Measurements from ENCODE around the gene MAP3K9. TPM values are rescaled to one million over a fixed set of nuclear protein-coding genes. Genes with fewer than 3 reads are reported as not detected.

The MAP3K9 gene
- total RNA-seq, 1 experiment from 2014 or later, result 0.68 TPM

DNA sequence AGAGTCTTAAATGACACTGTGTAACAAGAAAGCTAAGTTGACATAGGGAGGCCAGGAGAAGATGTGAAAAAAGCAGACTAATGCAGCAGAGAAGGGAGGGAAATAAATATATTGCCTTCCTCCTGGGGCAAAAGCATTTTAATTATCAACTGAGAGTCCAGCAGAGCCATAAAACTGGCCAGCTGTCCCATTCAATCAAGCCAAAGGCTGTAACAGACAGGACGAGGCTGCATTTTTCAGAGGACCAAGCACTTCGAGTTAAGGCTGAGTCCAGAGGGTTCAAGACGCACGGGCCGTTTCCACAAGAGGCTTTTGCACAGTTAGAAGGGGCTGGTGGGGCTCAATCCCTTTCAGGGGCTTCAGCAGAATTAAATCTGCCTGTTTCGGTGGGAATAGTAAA is 20.4 kb downstream of the MAP3K9 start:
- H3K4me3 ChIP-seq, result no peak overlapping the region
- H3K27me3 ChIP-seq (replicated peaks), result no peaks in the 10 kb centered on the region
- no peaks in the 10 kb centered on the region for H3K9me3 ChIP-seq (replicated peaks)
- DNase-seq (ENCODE audit: low read depth in 1 of 2, low spot score in 2 of 2), result no peak
- H3K27ac ChIP-seq, result no peak overlapping the region
- H3K36me3 ChIP-seq, result no peaks in the 10 kb centered on the region
- 0 out of 2 replicates have a peak, but pooled peaks cover 3% of the 10 kb centered on the region for H3K4me1 ChIP-seq (replicated peaks)

DNA sequence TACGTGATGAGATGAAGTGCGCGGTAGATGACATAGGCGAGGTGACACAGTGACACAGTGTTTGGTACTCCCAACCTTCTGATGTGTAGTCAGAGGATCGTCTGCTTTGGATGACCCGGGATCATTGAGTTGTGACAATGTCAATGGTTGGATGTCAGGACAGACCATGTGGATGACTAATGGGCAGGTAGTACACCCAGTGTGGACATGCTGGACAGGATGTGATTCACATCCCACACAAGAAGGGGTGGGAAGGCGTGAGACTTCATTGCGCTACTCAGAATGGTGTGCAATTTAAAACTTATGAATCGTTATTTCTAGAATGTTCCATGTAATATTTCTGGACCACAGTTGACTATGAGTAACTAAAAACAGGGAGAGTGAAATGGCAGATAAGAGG is 23.8 kb downstream of the MAP3K9 start:
- Histone ChIP-seq H3K36me3 (no peaks in the 10 kb centered on the region), H3K4me3 (no peak overlapping the region), H3K9me3 (replicated peaks) (no peaks in the 10 kb centered on the region), H3K27me3 (replicated peaks) (no peaks in the 10 kb centered on the region), H3K4me1 (replicated peaks) (peaks cover 12% of the 10 kb centered on the region; the same call in 1 of the 2 replicates), H3K27ac (no peak overlapping the region)
- no peak for DNase-seq (ENCODE audit: low read depth in 1 of 2, low spot score in 2 of 2)

- Histone ChIP-seq H3K36me3 (no peaks in the 10 kb centered on the region), H3K27me3 (replicated peaks) (no peaks in the 10 kb centered on the region), H3K9me3 (replicated peaks) (no peaks in the 10 kb centered on the region), H3K4me1 (replicated peaks) (peaks cover 12% of the 10 kb centered on the region; the same call in 1 of the 2 replicates), H3K4me3 (no peak overlapping the region), H3K27ac (no peak overlapping the region)
- no peak for DNase-seq (ENCODE audit: low read depth in 1 of 2, low spot score in 2 of 2)
Observed at GRCh38 chr14:70784886-70785285, 24.4 kb downstream of the MAP3K9 start.

DNA sequence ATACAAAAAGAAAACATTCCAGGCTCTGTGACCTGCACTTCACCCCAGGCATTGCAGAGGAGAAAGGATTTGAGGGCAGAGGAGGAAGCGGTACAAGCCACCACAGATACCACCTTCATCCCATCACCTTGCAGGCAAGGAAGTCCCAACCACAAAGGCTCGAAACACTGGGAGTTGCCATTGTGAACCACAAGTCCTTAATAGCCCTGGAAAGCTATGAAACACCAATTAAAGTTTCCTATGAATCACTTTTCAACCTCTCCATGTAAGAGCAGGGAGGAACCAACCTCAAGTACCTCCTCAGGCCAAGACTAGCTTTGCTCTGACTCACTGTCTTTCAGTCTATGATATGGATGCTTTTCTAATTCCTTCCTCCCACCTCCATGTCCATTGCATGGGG is 27.0 kb downstream of the MAP3K9 start:
- no peaks in the 10 kb centered on the region for H3K36me3 ChIP-seq
- no peak for DNase-seq (ENCODE audit: low read depth in 1 of 2, low spot score in 2 of 2)
- no peak overlapping the region for H3K4me3 ChIP-seq
- no peaks in the 10 kb centered on the region for H3K27me3 ChIP-seq (replicated peaks)
- no peak overlapping the region for H3K27ac ChIP-seq
- peaks cover 9% of the 10 kb centered on the region; the same call in 1 of the 2 replicates for H3K4me1 ChIP-seq (replicated peaks)
- no peaks in the 10 kb centered on the region for H3K9me3 ChIP-seq (replicated peaks)

- no peak for DNase-seq (ENCODE audit: low read depth in 1 of 2, low spot score in 2 of 2)
- Histone ChIP-seq H3K27me3 (replicated peaks) (no peaks in the 10 kb centered on the region), H3K4me3 (no peak overlapping the region), H3K36me3 (no peaks in the 10 kb centered on the region), H3K9me3 (replicated peaks) (no peaks in the 10 kb centered on the region), H3K4me1 (replicated peaks) (peaks cover 9% of the 10 kb centered on the region; the same call in 1 of the 2 replicates), H3K27ac (no peak overlapping the region)
Observed at GRCh38 chr14:70780396-70781075, 28.8 kb downstream of the MAP3K9 start.

DNA sequence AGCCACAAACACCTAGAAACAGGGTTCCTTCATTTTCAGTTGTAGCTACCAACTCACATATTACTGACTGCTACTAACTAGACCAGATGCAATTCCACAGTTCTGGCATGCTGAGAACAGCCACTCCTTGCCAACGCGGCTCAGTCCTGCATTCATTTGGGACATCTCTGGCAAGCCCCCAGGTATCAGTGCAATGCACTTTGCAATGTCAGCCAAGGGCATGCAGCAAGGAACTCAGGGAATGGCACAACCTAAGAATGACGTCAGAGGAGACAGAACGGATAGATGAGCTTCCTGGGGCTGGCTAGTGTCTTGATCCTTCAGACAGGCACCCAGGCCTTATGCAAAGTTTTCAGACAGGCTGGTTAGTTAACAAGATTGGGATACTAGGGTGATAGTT is 29.6 kb downstream of the MAP3K9 start:
- H3K9me3 ChIP-seq (replicated peaks), result no peaks in the 10 kb centered on the region
- H3K27me3 ChIP-seq (replicated peaks), result no peaks in the 10 kb centered on the region
- peaks cover 9% of the 10 kb centered on the region; the same call in 1 of the 2 replicates for H3K4me1 ChIP-seq (replicated peaks)
- no peak overlapping the region for H3K4me3 ChIP-seq
- no peak overlapping the region for H3K27ac ChIP-seq
- H3K36me3 ChIP-seq, result no peaks in the 10 kb centered on the region
- no peak for DNase-seq (ENCODE audit: low read depth in 1 of 2, low spot score in 2 of 2)

GRCh38 chr14:70776197-70776596 is 33.1 kb downstream of the MAP3K9 start:
- no peak for DNase-seq (ENCODE audit: low read depth in 1 of 2, low spot score in 2 of 2)
- no peak overlapping the region for H3K4me3 ChIP-seq
- no peak overlapping the region for H3K27ac ChIP-seq
- H3K9me3 ChIP-seq (replicated peaks), result no peaks in the 10 kb centered on the region
- no peaks in the 10 kb centered on the region for H3K27me3 ChIP-seq (replicated peaks)
- no peaks in the 10 kb centered on the region for H3K4me1 ChIP-seq (replicated peaks)
- H3K36me3 ChIP-seq, result no peaks in the 10 kb centered on the region

DNA sequence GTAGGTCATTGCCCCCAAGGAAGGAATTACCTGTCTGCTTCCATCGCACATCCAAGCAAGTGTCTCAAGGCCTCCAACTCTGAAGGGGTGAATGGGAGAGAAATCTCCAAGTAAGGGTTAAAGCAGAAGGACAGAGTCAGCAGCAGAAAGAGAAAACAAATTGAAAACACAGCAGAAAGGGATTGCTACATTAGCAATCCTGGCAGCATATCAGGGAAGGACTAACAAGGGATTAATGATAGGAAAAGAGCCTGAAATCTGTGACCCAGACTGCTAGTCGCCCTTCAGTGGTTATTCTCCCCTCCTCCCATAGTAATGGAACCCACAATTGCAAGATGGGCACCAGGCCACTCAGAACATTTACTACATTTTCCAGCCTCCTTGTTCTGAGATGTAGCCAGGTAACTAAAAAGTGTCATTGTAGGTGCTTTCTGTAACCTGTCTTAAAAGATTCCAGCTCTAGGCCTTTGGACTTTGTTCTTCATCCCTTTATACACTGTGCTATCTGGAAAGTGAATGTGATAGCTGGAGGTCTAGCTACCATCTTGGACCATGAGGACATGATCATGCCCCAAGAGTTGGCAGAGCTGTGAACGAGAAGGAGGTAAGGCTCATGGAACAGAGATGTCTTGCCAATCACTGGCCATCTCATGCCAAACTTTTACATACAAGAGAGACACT is 36.0 kb downstream of the MAP3K9 start:
- Histone ChIP-seq H3K27me3 (replicated peaks) (no peaks in the 10 kb centered on the region), H3K36me3 (no peaks in the 10 kb centered on the region), H3K4me3 (no peak overlapping the region), H3K27ac (no peak overlapping the region), H3K4me1 (replicated peaks) (no peaks in the 10 kb centered on the region), H3K9me3 (replicated peaks) (no peaks in the 10 kb centered on the region)
- DNase-seq (ENCODE audit: low read depth in 1 of 2, low spot score in 2 of 2), result no peak

GRCh38 chr14:70771781-70772212 is 37.5 kb downstream of the MAP3K9 start:
- H3K9me3 ChIP-seq (replicated peaks), result no peaks in the 10 kb centered on the region
- H3K4me3 ChIP-seq, result no peak overlapping the region
- H3K27me3 ChIP-seq (replicated peaks), result no peaks in the 10 kb centered on the region
- DNase-seq (ENCODE audit: low read depth in 1 of 2, low spot score in 2 of 2), result no peak
- no peaks in the 10 kb centered on the region for H3K4me1 ChIP-seq (replicated peaks)
- H3K36me3 ChIP-seq, result no peaks in the 10 kb centered on the region
- H3K27ac ChIP-seq, result no peak overlapping the region

DNA sequence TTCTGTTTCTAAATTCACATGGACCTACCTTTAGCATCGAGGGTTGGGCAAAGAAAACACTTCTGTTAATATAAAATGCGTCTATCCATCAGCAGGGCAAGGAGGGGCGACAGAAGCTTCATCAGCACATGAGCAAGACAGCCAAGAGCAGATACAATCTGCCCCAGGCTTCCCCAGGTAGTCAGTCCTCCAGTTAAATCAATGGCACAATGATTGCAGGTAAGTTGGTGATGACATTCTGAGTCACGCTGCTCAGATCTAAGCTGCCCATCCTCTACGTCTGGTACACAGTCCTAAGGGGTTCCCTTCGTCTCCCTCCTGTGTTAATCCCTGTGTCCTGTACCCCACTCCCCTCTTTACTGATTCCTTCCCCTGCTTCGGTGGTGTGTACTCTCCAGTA is 38.8 kb downstream of the MAP3K9 start:
- DNase-seq (ENCODE audit: low read depth in 1 of 2, low spot score in 2 of 2), result no peak
- no peak overlapping the region for H3K27ac ChIP-seq
- no peaks in the 10 kb centered on the region for H3K27me3 ChIP-seq (replicated peaks)
- H3K9me3 ChIP-seq (replicated peaks), result no peaks in the 10 kb centered on the region
- H3K36me3 ChIP-seq, result no peaks in the 10 kb centered on the region
- no peak overlapping the region for H3K4me3 ChIP-seq
- no peaks in the 10 kb centered on the region for H3K4me1 ChIP-seq (replicated peaks)

GRCh38 chr14:70759398-70759797 is 49.9 kb downstream of the MAP3K9 start:
- no peak for DNase-seq (ENCODE audit: low read depth in 1 of 2, low spot score in 2 of 2)
- Histone ChIP-seq H3K9me3 (replicated peaks) (no peaks in the 10 kb centered on the region), H3K4me3 (no peak overlapping the region)

DNA sequence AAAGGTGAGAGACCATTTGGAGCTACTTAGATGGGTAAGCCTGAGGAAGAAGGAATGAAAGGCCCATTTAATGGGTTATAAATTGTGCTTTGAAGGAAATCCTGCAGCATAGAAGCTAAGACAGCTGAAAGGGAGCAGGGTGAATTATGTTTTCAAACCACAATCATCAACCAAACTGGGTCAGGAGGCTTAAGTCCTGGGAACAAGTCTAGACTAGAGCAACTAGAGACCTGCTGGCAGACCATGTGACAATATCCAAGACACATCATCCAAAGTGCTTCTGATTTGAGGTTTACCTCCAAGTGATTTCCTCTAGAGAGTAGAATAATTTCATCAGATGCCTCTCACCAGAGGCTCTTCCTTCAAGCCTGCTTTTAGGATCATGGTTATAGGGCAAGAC is 53.7 kb downstream of the MAP3K9 start:
- H3K27me3 ChIP-seq (replicated peaks), result no peaks in the 10 kb centered on the region
- no peaks in the 10 kb centered on the region for H3K9me3 ChIP-seq (replicated peaks)
- no peak overlapping the region for H3K27ac ChIP-seq
- H3K4me3 ChIP-seq, result no peak overlapping the region
- H3K4me1 ChIP-seq (replicated peaks), result no peaks in the 10 kb centered on the region
- no peaks in the 10 kb centered on the region for H3K36me3 ChIP-seq
- no peak for DNase-seq (ENCODE audit: low read depth in 1 of 2, low spot score in 2 of 2)

More at GRCh38 chr14:70759398-70759797, 49.9 kb downstream of the MAP3K9 start:
- Histone ChIP-seq H3K27me3 (replicated peaks) (no peaks in the 10 kb centered on the region), H3K36me3 (no peaks in the 10 kb centered on the region), H3K27ac (no peak overlapping the region), H3K4me1 (replicated peaks) (no peaks in the 10 kb centered on the region)

DNA sequence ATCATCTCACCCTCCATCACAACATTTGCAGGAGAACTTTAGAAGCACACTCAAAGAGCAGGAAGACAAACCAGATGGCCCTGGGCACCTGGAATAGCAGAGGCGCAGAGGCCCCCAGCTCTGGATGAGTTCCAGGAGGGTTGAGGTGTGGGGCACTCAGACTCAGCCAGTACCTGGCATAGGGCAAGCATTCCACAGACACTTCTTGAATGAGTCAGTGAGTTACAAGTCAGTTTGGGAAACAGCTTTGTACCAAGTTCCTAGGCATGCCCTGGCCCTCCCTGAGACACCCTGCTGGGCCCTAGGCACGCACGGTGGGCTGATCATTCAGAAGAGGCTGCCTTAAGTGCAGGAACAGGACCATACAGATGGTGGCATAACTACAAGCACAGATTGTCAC is 54.3 kb downstream of the MAP3K9 start:
- H3K4me1 ChIP-seq (replicated peaks), result no peaks in the 10 kb centered on the region
- H3K36me3 ChIP-seq, result no peaks in the 10 kb centered on the region
- no peak for DNase-seq (ENCODE audit: low read depth in 1 of 2, low spot score in 2 of 2)
- no peaks in the 10 kb centered on the region for H3K27me3 ChIP-seq (replicated peaks)
- no peak overlapping the region for H3K27ac ChIP-seq
- H3K9me3 ChIP-seq (replicated peaks), result no peaks in the 10 kb centered on the region
- no peak overlapping the region for H3K4me3 ChIP-seq

DNA sequence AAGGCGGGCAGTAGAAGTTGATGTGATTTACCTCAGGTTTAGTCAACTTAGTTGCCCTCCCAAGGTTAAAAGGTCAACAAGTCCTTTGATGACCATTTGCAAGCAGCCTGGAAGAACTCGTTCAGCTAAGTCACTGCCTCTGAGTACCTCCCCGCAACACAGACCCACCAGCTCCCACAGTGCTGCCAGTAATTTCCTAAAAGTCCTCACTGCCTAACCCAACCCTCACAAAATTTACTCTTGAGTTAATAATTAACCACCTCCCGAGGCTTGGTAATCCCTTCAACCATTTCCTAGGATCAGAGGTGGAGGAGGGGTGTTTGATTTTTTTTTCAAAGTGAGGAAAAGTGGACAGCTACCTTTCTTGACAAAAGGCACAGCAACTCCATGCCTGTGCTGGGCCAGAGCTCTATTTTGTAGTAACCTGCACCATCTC is 55.8 kb downstream of the MAP3K9 start:
- H3K4me1 ChIP-seq (replicated peaks), result no peaks in the 10 kb centered on the region
- no peaks in the 10 kb centered on the region for H3K27me3 ChIP-seq (replicated peaks)
- no peak overlapping the region for H3K27ac ChIP-seq
- no peaks in the 10 kb centered on the region for H3K36me3 ChIP-seq
- H3K4me3 ChIP-seq, result no peak overlapping the region
- H3K9me3 ChIP-seq (replicated peaks), result no peaks in the 10 kb centered on the region
- DNase-seq (ENCODE audit: low read depth in 1 of 2, low spot score in 2 of 2), result no peak
